Measurements from ENCODE around the gene LUC7L2. TPM values are rescaled to one million over a fixed set of nuclear protein-coding genes. Genes with fewer than 3 reads are reported as not detected.

LUC7L2 gene
- polyA plus RNA-seq, 2 donors, result 31.8 to 35.8 TPM

DNA sequence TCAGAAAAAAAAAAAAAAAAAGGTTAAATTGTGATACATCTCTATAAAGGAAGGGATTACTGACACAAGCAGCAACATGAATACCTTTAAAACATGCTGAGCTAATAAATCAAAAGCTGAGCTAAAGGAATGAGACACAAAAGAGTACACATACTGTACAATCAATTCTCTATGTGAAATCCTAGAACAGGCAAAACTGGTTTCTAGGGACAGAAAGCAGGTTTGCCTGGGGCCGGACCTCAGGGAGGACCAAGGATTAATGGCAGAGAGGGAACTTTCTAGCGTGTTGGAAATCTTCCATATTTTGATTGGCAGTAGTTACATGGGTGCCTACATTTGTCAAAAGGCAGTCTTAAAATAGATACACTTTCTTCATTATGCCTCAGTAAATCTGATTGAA is 71.3 kb downstream of the LUC7L2 start:
- Histone ChIP-seq H3K9me3 (ENCODE audit: control insufficient read depth in 2 of 2, insufficient read depth in 1 of 2, low read depth in 1 of 2, low read length in 1 of 2) (no peaks in the 10 kb centered on the region), H3K27ac (ENCODE audit: low read depth in 2 of 2, low read length in 1 of 2) (peak overlapping the region; percentile 56 to 72), H3K27me3 (ENCODE audit: control insufficient read depth in 1 of 2, insufficient read depth in 2 of 2, low read length in 2 of 2) (no peaks in the 10 kb centered on the region), H3K4me3 (ENCODE audit: low read depth in 1 of 2, low read length in 2 of 2) (no peak overlapping the region), H3K4me1 (ENCODE audit: control insufficient read depth in 2 of 2, insufficient read depth in 2 of 2, low read length in 1 of 2) (peaks cover 2% of the 10 kb centered on the region in 2 donors), H3K36me3 (ENCODE audit: control insufficient read depth in 2 of 2, insufficient read depth in 2 of 2, low read length in 1 of 2) (no peaks in the 10 kb centered on the region)
- WGBS, 2 donors, result 35 to 53% methylated on average over 2 of the region's 2 CpGs

DNA sequence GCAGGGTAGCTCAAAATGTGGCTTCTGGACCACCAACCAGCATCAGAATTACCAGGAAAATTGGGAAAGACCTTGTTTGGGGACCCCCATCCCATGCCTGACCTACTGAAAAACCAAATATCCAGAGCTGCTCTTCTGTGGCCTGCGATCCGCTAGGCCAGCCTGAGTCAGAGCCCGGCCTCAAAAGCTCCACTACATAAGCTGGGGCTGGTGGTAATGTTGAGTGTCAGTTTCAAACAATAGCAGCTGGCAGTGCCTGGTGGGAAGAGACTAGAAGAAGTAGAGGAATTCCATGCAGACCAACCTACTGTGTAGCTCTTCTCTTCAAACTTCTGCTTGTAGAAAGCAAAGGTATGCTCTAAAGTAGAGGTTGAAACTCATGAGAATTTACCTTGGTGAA is 71.8 kb downstream of the LUC7L2 start:
- Histone ChIP-seq H3K36me3 (ENCODE audit: control insufficient read depth in 2 of 2, insufficient read depth in 2 of 2, low read length in 1 of 2) (no peaks in the 10 kb centered on the region), H3K4me3 (ENCODE audit: low read depth in 1 of 2, low read length in 2 of 2) (no peak overlapping the region), H3K4me1 (ENCODE audit: control insufficient read depth in 2 of 2, insufficient read depth in 2 of 2, low read length in 1 of 2) (peaks cover 2% of the 10 kb centered on the region in 2 donors), H3K9me3 (ENCODE audit: control insufficient read depth in 2 of 2, insufficient read depth in 1 of 2, low read depth in 1 of 2, low read length in 1 of 2) (no peaks in the 10 kb centered on the region), H3K27me3 (ENCODE audit: control insufficient read depth in 1 of 2, insufficient read depth in 2 of 2, low read length in 2 of 2) (no peaks in the 10 kb centered on the region), H3K27ac (ENCODE audit: low read depth in 2 of 2, low read length in 1 of 2) (peak overlapping the region; percentile 56 to 72)
- 59 to 75% methylated on average over 3 of the region's 3 CpGs for WGBS, 2 donors

DNA sequence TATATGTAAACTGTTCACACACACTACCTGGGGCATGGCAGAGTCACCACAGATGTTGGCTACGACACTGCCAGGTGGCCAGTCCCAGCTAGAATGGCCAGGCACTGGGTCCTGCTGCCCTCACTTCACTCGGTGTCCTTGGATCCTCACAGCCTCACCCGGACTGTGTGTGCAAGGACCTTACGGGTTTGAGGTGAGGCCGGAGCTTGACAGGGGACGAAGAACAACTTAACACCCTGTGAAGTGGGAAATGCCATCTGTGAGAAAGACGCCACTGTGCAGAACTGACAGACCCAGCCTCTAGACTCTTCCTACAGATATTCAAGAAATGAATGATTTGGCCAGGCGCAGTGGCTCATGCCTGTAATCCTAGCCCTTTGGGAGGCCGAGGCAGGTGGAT is 77.1 kb downstream of the LUC7L2 start:
- Histone ChIP-seq H3K9me3 (ENCODE audit: control insufficient read depth in 2 of 2, insufficient read depth in 1 of 2, low read depth in 1 of 2, low read length in 1 of 2) (no peaks in the 10 kb centered on the region), H3K27ac (ENCODE audit: low read depth in 2 of 2, low read length in 1 of 2) (no peak overlapping the region), H3K27me3 (ENCODE audit: control insufficient read depth in 1 of 2, insufficient read depth in 2 of 2, low read length in 2 of 2) (no peaks in the 10 kb centered on the region), H3K36me3 (ENCODE audit: control insufficient read depth in 2 of 2, insufficient read depth in 2 of 2, low read length in 1 of 2) (peaks cover 0 to 3% of the 10 kb centered on the region in 2 donors), H3K4me3 (ENCODE audit: low read depth in 1 of 2, low read length in 2 of 2) (no peak overlapping the region), H3K4me1 (ENCODE audit: control insufficient read depth in 2 of 2, insufficient read depth in 2 of 2, low read length in 1 of 2) (peaks cover 2 to 7% of the 10 kb centered on the region in 2 donors)
- 97% methylated on average over 9 of the region's 9 CpGs for WGBS, 2 donors

DNA sequence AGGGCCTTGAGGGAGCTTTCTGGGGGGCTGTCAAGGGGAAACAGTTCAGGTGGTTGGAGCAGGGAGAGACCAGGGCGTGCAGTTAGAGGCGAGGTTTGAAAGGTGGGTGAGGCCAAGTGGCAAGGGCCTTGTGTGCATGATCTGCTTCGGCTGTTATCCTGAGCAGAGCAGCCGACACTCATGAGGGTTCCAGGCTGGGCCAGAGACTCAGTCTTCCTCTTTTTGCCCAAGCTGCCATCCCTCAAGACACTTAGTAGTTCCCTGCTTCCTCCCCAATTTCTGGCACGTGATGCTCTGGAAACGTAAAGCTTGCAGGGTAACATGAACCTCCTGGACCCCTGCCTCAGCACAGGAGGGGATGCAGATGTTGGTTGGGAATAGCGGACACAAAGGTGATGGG is 79.7 kb downstream of the LUC7L2 start:
- peaks cover 0 to 3% of the 10 kb centered on the region in 2 donors for H3K36me3 ChIP-seq (ENCODE audit: control insufficient read depth in 2 of 2, insufficient read depth in 2 of 2, low read length in 1 of 2)
- H3K9me3 ChIP-seq (ENCODE audit: control insufficient read depth in 2 of 2, insufficient read depth in 1 of 2, low read depth in 1 of 2, low read length in 1 of 2), result no peaks in the 10 kb centered on the region
- 83 to 92% methylated on average over 7 of the region's 7 CpGs for WGBS, 2 donors
- no peak overlapping the region for H3K27ac ChIP-seq (ENCODE audit: low read depth in 2 of 2, low read length in 1 of 2)
- H3K4me3 ChIP-seq (ENCODE audit: low read depth in 1 of 2, low read length in 2 of 2), result no peak overlapping the region
- H3K27me3 ChIP-seq (ENCODE audit: control insufficient read depth in 1 of 2, insufficient read depth in 2 of 2, low read length in 2 of 2), result no peaks in the 10 kb centered on the region
- peaks cover 0 to 10% of the 10 kb centered on the region in 2 donors for H3K4me1 ChIP-seq (ENCODE audit: control insufficient read depth in 2 of 2, insufficient read depth in 2 of 2, low read length in 1 of 2)

DNA sequence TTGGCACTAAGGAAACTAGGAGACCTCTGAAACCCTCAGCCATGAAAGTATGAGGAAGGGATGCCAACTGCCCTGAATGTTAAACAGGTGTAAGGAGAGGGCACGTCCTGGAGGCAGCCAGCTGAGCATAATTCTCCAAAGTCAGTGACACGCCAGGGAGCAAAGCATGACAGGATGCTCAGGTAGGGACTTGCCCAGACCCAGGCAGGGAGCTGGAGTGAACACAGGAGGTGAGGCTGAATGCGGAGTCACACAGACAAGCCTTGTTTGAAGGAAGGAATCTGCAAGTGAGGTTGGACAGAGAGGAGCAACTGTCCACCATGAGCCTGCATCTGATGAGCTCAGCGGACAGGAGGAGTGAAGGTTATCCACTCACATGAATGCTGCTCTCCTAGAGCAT is 82.3 kb downstream of the LUC7L2 start:
- peaks cover 0 to 10% of the 10 kb centered on the region in 2 donors for H3K4me1 ChIP-seq (ENCODE audit: control insufficient read depth in 2 of 2, insufficient read depth in 2 of 2, low read length in 1 of 2)
- H3K36me3 ChIP-seq (ENCODE audit: control insufficient read depth in 2 of 2, insufficient read depth in 2 of 2, low read length in 1 of 2), result no peaks in the 10 kb centered on the region
- H3K9me3 ChIP-seq (ENCODE audit: control insufficient read depth in 2 of 2, insufficient read depth in 1 of 2, low read depth in 1 of 2, low read length in 1 of 2), result no peaks in the 10 kb centered on the region
- H3K27ac ChIP-seq (ENCODE audit: low read depth in 2 of 2, low read length in 1 of 2), result peak overlapping the region; percentile 80 to 82
- no peak overlapping the region for H3K4me3 ChIP-seq (ENCODE audit: low read depth in 1 of 2, low read length in 2 of 2)
- WGBS, 2 donors, result 47 to 65% methylated on average over 4 of the region's 4 CpGs
- no peaks in the 10 kb centered on the region for H3K27me3 ChIP-seq (ENCODE audit: control insufficient read depth in 1 of 2, insufficient read depth in 2 of 2, low read length in 2 of 2)

DNA sequence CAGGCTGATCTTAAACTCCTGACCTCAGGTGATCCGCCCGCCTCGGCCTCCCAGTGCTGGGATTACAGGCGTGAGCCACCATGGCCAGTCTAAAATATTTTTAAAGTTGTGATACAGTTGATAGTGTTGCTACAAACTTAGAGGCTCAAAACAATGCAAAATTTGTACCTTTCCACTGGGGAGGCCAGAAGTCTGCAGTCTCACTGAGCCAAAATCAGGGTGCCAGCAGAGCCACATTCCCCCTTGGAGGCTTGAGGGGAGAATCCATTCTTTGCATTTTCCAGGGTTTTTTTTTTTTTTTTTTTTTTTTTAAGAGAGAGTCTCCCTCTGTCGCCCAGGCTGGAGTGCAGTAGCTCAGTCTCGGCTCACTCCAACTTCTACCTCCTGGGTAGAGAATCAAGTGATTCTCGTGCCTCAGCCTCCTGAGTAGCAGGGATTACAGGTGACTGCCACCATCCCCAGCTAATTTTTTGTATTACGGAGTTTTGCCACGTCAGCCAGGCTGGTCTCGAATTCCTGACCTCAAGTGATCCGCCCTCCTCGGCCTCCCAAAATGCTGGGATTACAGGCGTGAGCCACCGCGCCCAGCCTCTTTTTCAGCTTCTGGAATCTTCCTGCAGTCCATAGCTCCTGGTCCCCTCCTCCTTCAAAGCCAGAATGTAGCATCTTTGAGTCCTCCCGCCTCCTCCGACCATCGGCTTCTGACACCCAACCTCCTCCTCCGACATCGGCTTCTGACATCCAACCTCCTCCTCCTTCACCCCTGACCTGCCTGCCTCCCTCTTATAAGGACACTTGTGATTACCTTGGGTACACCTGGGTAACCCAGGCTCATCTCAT is 86.6 kb downstream of the LUC7L2 start:
- H3K4me3 ChIP-seq (ENCODE audit: low read depth in 1 of 2, low read length in 2 of 2), result no peak overlapping the region
- H3K27ac ChIP-seq (ENCODE audit: low read depth in 2 of 2, low read length in 1 of 2), result no peak overlapping the region
- no peaks in the 10 kb centered on the region for H3K27me3 ChIP-seq (ENCODE audit: control insufficient read depth in 1 of 2, insufficient read depth in 2 of 2, low read length in 2 of 2)
- H3K36me3 ChIP-seq (ENCODE audit: control insufficient read depth in 2 of 2, insufficient read depth in 2 of 2, low read length in 1 of 2), result no peaks in the 10 kb centered on the region
- WGBS, 2 donors, result 94 to 97% methylated on average over 20 of the region's 20 CpGs
- no peaks in the 10 kb centered on the region for H3K9me3 ChIP-seq (ENCODE audit: control insufficient read depth in 2 of 2, insufficient read depth in 1 of 2, low read depth in 1 of 2, low read length in 1 of 2)
- H3K4me1 ChIP-seq (ENCODE audit: control insufficient read depth in 2 of 2, insufficient read depth in 2 of 2, low read length in 1 of 2), result peaks cover 0 to 6% of the 10 kb centered on the region in 2 donors

DNA sequence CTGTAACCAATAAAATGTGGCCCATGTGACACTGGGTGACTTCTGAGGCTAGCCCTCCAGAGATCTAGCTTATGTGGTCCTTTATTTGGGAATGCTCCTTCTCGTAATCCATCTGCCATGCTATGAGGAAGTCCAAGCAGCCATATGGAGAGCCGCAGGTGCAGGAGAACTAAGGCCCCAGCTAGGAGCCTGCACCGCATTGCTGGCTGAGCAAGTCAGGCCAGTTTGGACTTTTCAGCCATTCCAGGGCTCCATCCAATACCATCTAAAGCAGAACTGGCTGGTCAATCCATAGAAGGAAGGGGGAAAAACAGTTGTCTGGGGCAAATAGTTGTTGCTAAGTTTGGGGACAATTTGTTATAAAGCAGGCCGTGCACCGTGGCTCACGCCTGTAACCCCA is 91.2 kb downstream of the LUC7L2 start:
- Histone ChIP-seq H3K9me3 (ENCODE audit: control insufficient read depth in 2 of 2, insufficient read depth in 1 of 2, low read depth in 1 of 2, low read length in 1 of 2) (no peaks in the 10 kb centered on the region), H3K27me3 (ENCODE audit: control insufficient read depth in 1 of 2, insufficient read depth in 2 of 2, low read length in 2 of 2) (no peaks in the 10 kb centered on the region), H3K4me3 (ENCODE audit: low read depth in 1 of 2, low read length in 2 of 2) (no peak overlapping the region), H3K36me3 (ENCODE audit: control insufficient read depth in 2 of 2, insufficient read depth in 2 of 2, low read length in 1 of 2) (no peaks in the 10 kb centered on the region), H3K27ac (ENCODE audit: low read depth in 2 of 2, low read length in 1 of 2) (no peak overlapping the region), H3K4me1 (ENCODE audit: control insufficient read depth in 2 of 2, insufficient read depth in 2 of 2, low read length in 1 of 2) (no peaks in the 10 kb centered on the region)
- 89 to 90% methylated on average over 6 of the region's 6 CpGs for WGBS, 2 donors

DNA sequence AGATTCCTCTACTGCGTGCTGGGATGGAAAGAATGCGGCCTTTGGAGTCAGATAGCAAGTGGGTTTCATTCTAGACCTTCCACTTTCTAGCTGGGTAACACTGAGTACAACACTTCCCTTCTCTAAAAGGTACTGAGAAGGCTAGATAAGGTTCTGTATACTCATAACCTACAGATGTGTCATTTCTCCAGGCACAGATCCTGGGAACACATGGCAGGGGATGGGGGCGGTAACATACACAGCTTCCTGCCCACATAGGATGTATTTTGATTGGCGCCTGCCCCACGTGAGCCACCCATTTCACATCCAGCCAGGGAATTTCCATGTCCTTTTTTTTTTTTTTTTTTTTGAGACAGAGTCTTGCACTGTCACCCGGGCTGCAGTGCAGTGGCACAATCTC is 91.9 kb downstream of the LUC7L2 start:
- H3K27me3 ChIP-seq (ENCODE audit: control insufficient read depth in 1 of 2, insufficient read depth in 2 of 2, low read length in 2 of 2), result no peaks in the 10 kb centered on the region
- no peaks in the 10 kb centered on the region for H3K36me3 ChIP-seq (ENCODE audit: control insufficient read depth in 2 of 2, insufficient read depth in 2 of 2, low read length in 1 of 2)
- H3K4me3 ChIP-seq (ENCODE audit: low read depth in 1 of 2, low read length in 2 of 2), result no peak overlapping the region
- H3K4me1 ChIP-seq (ENCODE audit: control insufficient read depth in 2 of 2, insufficient read depth in 2 of 2, low read length in 1 of 2), result no peaks in the 10 kb centered on the region
- WGBS, 2 donors, result 71 to 79% methylated on average over 6 of the region's 6 CpGs
- H3K27ac ChIP-seq (ENCODE audit: low read depth in 2 of 2, low read length in 1 of 2), result no peak overlapping the region
- no peaks in the 10 kb centered on the region for H3K9me3 ChIP-seq (ENCODE audit: control insufficient read depth in 2 of 2, insufficient read depth in 1 of 2, low read depth in 1 of 2, low read length in 1 of 2)

DNA sequence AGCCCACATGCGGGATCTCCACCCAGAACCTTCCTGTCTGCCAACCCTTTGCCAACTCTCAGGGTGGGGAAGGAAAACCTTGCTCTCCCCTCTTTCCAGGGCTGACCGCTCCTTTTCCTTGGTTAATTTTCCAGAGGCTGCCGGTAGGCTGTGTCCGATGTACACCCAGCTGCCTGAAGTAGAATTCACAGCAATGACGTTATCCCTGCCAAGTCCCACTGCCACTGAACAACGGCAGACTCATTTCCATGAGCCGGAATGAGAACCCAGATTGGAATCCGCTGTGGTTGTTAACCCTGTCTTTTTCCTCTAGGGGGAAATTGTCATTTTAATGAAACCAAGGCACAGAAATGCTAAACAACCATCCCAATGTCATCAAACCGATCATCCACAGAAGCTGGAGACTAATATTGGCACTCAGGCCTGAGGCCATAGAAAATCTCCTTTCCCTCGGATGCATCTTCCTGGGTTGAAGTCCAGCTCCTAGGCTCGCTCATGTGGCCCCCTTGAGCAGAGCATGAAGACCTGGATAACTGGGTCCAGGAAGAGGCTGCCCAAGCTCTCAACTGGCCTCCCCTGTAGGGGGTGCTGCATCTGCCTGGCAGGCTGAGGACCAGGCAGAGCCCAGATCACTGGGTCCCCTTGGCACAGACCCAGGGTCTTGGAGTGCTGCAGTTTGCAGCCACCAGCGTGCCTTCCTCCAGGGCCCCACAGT is 93.4 kb downstream of the LUC7L2 start:
- H3K27me3 ChIP-seq (ENCODE audit: control insufficient read depth in 1 of 2, insufficient read depth in 2 of 2, low read length in 2 of 2), result no peaks in the 10 kb centered on the region
- 80 to 83% methylated on average over 12 of the region's 12 CpGs for WGBS, 2 donors
- no peaks in the 10 kb centered on the region for H3K9me3 ChIP-seq (ENCODE audit: control insufficient read depth in 2 of 2, insufficient read depth in 1 of 2, low read depth in 1 of 2, low read length in 1 of 2)
- no peak overlapping the region for H3K27ac ChIP-seq (ENCODE audit: low read depth in 2 of 2, low read length in 1 of 2)
- H3K36me3 ChIP-seq (ENCODE audit: control insufficient read depth in 2 of 2, insufficient read depth in 2 of 2, low read length in 1 of 2), result no peaks in the 10 kb centered on the region
- H3K4me1 ChIP-seq (ENCODE audit: control insufficient read depth in 2 of 2, insufficient read depth in 2 of 2, low read length in 1 of 2), result no peaks in the 10 kb centered on the region
- no peak overlapping the region for H3K4me3 ChIP-seq (ENCODE audit: low read depth in 1 of 2, low read length in 2 of 2)
